ENCODE data around the gene TCF4.

- TF ChIP-seq CTCF (IDR thresholded peaks at IDR 0.05 in 8 of 11, conservative IDR thresholded peaks at IDR 0.05 in 3 of 11) (no peak), POLR2A (IDR thresholded peaks at IDR 0.05) (no peak)
Observed at GRCh38 chr18:55221622-55222021, 366.4 kb downstream of the TCF4 start.

Measured in spleen (tissue), 7 donors.